HG03095 (cell line): Measurements from ENCODE around the gene TFEB.

Experiments
- ATAC-seq: cut with Tn5 transposase; IDR thresholded peaks from one replicate; pipeline ENCODE4 v1.9.1; 2021; ENCODE audit warnings: moderate library complexity; ENCODE audit not compliant: unreplicated experiment

The TFEB gene

DNA sequence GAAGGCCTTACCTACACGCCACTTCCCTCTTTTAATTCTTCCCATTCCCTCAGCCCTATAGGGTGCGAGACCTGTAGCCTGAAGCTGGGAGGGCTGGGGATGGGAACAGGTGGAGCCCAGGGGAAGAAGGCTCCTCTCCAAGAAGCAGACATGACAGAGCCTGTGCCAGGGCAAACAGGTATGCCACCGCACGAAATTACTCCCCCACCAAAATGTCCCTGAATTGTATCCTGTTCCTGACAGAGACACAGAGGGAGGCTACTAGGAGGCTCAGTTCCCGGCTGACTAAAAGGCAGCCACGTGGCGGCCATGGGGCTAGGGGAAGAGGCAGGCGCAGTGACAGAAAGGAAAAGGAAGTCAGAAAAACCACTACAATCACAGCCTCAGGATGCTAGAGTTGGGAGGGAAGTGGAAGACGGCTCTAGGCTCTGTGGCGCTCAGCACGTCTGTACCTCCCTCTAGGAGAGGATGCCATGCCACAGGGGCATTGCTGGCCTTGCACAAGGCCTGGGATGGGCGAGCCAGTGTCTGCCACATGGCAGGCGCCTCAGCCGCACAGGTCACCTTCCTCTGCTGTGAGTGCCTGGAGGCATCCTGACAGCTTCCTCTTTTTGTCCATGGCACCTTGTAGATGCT is 27.7 kb downstream of the TFEB start:
- ATAC-seq = no peak

DNA sequence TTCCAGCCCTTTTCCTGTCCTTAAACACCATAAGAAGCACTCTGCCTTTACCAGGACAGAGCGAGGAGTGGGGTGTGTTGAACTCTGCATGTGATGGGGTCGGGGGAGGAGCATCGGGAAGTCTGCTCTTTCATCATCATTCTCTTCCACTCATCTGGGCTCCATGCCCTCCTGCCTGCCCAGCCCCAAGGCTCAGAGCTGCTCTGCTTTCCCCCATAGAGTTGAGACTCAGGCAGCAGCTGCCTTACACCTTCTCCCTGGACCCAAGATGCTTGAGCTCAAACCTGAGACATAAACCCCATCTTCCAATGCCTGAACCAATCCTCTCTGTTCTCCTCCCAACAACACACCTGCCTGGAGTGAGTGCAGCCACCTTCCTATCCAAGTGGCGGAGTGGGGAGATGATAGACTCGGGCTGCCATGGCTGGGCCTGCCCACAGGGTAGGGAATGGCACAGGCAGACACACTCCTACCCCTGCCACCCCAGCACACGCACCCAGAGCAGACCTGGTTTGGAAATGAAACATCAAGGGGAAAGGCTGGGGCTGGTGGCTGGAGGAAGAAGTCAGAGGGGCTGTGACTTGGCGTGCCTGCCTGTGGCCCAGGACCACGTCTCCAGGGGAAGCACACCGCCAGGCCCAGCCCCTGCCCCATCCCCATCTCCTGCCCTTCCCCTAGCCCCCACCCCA is 28.4 kb downstream of the TFEB start:
- ATAC-seq = no peak

DNA sequence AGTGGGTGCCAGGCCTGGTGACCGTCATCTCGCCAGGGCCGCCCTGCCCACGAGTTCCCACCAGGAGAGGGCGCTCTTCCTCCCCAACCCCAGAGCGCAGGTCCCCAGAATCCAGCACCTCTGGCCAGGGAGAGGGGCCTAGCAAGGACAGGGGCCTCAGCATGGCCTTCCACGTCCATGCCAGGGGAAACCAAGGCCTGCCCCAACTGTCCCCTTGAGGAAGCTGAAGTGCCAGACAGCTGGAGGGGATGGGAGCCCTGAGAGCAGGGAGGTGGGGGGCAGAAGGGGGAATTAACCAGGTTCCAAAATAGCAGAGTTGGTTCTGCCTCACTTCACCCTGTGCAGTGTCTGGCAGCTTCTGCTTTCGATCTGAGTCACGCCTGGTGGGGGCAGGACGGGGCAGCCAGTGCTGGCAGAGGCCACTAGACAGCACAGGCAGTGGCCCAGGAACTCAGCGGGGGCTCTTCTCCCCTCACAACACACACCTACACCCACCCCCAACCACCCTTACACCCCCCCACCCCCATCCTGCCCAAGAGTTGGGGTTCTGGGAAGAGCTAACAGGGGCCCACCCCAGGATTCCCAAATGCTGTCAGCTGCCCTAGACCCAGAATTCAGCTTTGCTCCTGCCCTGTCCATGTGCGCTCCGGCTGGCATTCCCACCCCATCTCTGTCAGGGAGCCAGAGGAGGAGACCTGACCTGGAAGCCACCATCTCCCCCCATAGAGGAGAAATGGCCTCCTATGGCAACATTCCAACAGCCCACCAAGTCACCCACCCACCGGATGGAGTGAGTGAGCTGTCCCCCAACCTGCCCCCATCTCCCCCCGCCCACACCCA is 29.2 kb downstream of the TFEB start:
- peak; percentile 62 for ATAC-seq

DNA sequence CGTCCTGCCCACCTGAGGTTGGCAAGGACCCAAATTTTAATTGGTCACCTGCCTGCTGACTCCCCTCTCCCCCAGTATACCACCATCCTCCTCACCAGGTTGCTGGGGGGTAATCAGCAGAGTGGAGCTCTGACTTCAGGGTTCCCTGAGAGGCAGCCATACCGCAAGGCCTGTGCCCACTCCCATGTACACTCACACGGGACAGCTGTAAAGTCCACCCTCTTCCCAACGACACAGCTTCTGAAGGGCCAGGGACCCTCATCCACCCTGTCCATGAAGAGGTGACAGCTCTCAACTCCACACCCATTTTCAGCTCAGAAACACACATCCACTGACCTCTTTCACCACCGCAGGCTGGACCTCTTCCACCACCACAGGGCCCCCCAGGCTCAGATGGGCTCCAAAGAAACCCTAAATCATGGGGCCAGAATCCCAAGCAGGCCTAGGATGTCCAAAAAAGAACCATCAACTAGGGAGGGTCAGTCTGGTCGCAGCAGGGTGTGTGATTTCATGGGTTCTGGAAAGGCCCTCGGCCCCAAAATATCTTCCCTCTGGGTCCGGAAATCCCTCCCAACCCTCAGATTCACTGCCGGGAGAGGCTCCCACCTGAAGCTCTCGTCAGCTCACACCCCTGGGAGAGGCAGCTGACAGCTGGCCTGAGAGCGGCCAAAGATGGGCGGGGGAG is 30.0 kb downstream of the TFEB start:
- no peak for ATAC-seq

DNA sequence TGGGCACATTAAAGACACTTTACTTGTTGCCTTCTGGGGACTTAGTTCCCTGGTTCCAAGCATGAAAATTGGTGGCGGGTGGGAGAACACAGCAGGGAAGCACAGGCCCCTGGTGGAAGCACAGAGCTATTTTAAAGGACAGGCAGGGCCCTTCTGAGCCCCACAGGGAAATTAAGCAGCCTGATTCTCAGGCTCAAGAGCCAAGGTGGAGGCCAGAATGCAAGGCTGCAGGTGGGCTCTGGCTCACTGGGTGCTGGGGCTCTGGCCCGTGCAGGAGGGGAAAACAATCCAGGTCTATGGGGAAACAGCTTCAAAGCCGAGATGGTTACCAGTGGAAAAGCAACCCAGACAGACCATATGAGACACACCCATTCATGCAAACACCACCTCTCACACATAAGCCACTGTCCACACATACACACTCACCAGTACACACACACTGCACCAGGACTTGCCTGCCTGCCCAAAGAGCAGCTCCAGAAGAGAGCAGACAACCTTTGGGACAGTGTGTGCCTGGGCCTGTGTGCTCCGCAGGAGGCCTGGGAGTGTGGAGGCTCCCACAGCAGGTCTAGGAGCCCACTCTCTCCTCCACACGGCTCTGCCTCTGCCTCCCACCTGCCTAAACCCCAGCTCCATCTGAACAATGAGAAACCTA is 30.6 kb downstream of the TFEB start:
- no peak for ATAC-seq

DNA sequence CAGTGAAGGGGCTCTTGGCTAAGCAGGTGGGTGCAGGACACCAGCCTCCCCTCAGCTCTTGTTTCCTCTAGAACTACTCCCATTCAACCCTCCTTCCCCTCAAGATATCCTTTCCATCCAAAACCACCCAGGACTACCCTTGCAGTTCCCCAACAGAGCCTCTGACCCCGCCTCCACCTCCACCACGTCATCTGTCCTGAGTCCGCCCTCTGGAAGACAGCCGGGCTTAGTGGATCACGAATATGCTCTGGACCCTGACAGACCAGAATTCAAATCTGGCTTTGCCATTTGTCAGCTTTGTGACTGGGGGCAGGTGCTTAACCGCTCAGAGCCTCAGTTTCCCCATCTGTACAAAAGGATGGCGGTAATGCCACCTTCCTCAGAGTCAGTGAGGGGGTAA is 31.4 kb downstream of the TFEB start:
- ATAC-seq = no peak

DNA sequence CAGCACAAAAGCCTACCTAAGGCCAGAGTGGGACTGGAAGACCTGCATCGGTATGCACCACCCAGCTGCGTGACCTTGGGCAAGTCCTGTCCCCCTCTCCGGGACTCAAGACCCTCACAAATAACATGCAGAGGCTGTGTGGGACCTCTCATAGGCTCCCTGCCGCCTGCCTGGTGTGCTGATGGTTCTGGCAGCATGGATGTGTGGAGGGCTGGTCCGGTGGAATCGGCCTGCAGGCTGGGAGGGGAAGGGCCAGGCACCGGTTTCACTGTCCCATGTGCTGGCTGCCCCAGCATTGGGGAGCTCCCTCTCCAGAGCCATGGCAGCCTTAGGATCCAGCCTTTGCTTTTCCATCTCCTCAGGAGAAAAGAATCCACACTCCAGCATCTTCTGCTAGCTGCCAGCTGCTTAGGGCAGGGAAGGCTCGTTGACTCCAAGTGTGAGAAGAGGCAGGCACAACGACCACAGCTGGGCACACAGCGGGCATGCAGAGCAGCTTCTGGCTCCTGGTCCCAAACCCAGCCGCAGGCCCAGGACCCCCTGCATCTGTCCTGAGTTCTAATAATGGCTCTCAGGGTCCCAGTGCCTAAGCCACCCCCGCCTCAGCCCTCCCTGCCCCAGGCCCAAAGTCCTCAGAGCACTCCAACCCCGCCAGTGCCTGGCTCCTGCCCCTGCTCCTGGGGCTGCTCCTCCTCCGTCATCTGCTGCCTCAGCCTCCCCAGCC is 32.5 kb downstream of the TFEB start:
- no peak for ATAC-seq

DNA sequence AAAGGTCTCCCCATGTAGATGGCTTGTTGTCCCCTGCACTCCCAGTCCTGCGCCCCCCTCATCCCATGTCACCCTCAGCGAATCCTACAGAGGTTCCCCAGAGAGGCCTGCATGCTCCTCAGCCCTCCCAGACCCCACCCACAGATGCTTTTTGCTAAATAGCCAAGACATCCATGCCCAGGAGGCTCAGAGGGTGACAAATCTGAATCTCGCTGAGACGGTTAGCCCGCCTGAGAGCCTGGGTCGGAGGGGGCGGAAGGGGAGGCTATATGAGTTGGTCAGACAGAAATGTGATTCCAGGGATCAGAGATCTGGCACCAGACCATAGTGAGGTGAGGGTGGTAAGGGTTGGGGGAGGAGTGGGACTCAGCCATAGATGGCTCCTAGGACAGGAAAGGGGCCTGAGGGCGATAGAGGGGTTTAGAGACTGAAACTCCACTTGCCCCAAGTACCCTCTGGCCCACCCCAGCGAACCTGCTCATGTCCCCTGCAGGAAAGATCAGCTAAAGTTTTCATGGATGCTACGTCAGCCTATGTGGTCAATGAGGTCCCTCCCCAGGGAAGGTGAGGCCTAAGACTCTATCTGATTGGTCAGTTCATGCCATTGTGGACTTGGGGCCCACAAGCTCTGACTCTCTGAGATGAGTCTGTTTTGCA is 33.2 kb downstream of the TFEB start:
- no peak for ATAC-seq

DNA sequence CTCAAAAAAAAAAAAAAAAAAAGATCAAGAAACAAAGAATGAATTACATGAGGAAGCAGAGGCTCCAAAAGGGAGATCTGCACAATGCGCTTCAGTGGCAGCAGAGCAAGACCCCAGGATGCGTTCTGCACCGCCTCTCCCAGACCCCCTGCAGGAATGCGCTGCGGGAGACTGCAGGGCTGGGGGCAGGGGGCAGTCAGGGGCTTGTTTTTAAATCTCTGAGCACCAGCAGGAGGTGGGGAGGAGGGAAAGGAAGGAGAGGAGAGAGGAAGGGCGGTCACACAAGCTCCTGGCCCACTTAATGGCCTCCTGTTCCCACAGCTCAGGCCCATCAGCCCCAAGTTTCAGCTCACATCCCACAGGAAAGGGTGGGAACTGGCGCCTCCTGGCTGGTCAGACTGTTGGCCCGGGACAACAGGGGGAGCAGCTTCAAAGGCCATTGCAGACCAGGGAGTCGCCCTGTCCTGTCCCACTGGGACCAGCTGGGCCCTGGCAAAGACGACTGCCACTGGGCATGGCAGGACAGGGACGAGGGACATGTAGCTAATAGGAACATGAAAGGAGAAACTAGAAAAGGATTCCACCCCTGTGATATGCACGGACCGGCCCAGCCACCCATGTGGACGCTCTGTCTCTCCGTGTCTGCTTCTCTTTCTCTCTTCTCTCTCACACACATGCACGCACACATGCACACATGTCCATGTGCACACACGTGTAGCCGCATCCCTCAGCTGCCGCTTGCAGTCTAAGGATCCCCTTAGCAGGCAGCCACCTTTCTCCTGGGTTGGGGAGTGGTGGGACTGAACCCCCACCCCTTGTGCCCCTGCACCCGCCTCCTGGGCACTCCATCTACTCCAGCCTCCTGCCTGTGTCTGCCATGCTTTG is 34.7 kb downstream of the TFEB start:
- ATAC-seq = no peak

DNA sequence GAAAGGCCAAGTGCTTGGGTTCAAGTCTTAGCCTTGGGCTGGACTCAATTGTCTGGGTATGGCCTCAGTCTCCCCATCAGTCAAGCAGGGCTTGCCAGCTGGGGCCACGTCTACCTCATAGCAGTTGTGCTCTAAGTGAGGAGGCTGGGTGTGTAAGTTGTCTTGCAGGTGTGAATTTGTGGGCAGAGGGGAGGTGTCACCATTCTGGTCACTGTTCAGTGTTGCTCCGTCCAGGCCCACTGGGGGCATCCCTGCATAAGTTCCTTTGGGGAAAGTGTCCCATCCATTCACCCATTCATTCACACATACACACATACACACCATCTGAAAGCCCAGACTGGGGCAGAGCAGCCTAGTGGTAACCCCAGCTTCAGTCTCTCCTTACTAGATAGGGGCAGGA is 36.3 kb downstream of the TFEB start:
- ATAC-seq = no peak

DNA sequence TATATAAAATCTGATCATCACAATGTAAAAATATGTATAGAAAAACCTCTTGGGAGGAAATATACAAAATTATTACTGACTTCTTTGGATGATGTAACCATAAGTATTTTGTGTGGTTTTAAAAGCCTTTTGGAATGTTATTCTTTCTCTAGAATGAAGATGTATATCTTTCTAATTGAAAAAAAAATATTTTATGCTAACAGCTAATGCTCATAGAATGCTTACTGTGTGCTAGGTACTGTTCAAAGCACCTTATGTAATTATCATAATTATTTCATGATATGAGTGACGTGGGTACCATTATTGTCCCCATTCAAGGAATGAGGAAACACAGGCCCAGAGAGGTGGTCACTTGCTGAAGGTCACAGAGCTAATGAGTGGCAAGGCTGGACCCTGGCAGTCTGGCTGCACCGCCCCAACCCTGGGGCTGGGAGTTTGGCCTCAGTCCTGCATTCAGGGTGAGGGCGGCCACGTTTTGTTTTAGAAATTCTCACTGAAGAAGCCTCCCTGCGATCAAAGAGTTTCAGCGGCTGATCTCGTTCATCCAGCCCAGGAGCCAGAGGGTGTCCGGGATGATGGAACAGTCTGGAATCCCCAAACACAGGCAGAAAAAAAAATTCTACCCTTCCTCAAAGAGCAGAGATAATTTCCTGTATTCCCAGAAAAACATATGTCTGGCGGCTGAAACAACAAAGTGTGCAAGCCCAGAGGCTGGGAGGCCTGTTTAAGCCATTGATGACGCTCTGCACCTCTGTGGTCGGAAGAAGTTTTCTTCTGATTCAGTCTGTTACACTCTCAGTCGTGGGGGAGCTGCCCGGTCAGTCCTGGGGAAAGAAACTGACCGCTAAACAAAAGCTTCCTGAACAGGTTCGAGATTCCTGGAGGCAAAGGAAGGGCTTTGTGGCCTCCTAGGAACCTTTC is 37.3 kb downstream of the TFEB start:
- no peak for ATAC-seq

DNA sequence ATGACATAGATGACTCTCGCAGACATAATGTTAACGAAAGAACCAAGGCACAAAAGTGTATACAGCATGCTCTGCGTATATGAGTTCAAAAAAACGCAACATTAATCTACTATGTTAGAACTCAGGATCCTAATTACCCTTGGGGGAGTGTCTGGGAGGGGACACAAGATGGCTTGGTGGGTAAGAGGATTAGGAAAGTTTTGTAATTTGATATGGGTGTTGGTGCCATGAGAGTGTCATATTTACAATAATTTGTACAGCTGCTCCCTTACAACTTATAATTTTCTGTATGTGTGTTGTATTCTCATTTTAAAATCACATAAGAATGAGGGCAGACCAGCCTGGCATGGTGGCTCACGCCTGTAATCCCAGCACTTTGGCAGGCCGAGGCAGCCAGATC is 38.6 kb downstream of the TFEB start:
- ATAC-seq = no peak

DNA sequence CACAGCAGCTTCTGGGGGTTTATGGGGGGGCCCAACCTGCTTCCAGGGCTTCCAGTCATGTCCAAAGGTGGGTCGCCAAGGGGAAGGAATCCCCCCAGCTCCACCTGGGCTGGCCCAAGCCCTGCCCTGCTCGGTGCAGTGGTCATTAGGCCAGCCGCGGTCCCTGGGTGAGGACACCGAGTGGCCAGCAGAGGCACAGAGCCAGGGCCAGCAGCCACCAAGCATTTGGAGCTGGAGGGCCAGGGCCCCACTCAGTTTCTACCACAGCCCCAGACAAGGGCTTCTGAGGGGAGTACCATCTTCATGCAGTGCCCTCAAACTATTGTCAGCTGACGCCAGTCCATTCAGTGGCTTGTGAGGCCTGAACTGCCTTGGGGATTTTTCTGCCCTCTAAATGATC is 39.6 kb downstream of the TFEB start:
- ATAC-seq = no peak

DNA sequence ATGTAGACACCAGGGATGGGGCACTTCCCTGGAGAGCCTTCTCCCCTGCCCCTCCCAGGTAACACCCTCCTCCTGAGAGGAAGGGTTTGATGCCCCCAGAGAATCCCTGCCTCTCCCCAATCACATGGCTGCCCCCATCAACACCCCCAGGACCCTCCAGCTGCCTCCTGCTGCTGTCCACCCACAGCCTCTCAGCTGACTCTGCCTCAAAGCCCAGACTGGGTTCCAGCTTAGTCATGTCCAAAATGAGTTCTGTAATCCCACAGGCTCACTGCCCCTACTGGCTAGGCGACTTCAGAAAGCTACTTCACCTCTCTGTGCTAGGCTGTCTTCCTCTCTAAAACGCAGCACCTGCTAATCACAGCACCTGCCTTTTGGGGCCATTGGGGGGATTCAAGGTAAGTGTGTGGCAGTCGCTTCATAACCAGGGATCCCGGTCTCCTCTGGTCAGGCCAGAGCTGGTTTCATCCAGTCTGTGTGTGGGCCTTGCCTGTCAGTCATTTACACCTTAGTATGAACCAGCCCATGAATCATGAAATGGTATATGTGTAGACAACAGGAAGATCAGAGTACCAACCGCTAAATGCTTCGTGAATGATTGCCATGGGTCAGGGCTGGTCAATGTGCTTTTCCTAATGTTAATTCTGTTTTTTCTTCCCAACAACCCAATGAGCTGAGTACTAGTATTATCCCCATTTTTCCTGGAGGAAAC is 40.4 kb downstream of the TFEB start:
- ATAC-seq = no peak

DNA sequence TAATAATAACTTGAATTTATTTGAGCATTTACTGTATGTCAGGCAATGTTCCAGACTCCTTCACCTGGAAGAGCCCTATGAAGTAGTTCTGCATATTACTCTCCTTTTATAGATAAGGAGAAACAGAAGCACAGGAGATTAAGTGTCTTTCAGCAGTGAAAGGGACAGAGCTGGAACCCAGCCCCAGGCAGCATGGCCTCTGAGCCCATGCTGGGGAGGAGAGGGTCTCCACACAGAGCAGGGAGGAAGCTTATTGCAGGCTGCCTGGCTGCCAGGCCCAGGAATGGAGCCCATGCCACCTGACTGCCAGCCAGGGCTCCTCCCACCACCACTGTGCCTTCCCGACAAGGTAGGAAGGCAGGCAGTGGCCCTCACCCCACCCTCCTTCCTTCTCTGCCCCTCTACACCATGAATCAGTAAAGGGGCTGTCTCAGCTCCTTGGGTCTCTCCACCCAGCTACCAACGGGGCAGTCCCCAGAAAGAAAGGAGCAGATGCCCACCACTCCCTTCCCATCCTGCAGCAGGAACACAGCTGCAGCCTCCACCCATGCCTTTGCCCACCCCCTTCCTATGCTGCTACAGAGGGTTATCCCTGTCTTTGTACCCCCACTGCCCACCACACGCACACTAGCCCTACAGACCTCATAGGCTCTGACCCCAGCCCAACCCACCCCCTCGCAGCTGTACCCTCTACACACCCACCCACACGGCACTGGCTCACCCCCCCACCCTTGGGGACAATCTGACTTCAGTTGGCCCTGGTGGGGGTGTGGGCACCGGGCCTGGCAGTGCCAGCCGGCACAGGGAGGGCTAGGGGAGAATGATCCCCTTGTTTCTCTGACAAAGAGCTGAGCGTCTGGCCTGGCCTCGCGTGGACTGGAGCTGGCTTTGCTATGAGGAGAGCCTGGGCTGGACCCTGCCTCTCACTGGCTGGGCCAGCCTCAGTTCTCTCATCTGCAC is 41.8 kb downstream of the TFEB start:
- no peak for ATAC-seq

DNA sequence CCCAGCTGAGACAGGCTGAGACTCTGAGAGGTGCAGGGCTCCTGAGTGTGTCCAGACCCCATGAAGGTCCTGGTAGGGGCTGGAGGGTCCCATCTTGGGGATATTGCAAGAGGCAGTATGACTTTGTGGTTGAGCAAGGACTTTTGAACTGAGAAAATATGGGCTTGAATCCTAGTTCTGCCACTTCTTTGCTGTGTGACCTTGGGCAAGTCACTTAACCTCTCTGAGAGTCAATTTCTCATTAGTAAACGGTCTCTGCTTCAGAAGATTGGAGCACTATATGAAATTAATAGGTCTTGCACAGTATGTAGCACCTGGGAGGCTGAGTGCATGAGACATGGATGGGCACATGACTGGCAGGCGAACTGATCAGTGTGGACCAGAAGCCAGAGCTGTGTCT is 42.7 kb downstream of the TFEB start:
- no peak for ATAC-seq
